Mesendoderm (in vitro differentiated cells): ENCODE data around the gene FBXO28.

Experiments
- DNase-seq: peaks from one replicate; pipeline ENCODE4 v3.0.0; 2013
- H2AK5ac ChIP-seq: 2 replicates; pipeline ENCODE4 v1.6.1; 2013; ENCODE audit warnings: low read length, inconsistent platforms
- H2BK120ac ChIP-seq: 2 replicates; pipeline ENCODE4 v1.6.1; 2013; ENCODE audit warnings: low read depth, mild to moderate bottlenecking, low read length, moderate library complexity, mixed read lengths
- H2BK15ac ChIP-seq: replicated peaks from 2 replicates; pipeline ENCODE4 v1.6.1; 2013; ENCODE audit warnings: low read depth, mild to moderate bottlenecking, moderate library complexity
- H2BK5ac ChIP-seq: 2 replicates; pipeline ENCODE4 v1.6.1; 2013; ENCODE audit warnings: low read length, inconsistent platforms
- H3K18ac ChIP-seq: 2 replicates; pipeline ENCODE4 v1.6.1; 2013; ENCODE audit warnings: mild to moderate bottlenecking, low read length, mixed read lengths
- H3K23ac ChIP-seq: one replicate; pipeline ENCODE4 v1.6.1; 2013; ENCODE audit warnings: low read length
- H3K27ac ChIP-seq: 2 replicates; pipeline ENCODE4 v1.5.1; 2013; ENCODE audit warnings: low read depth, mild to moderate bottlenecking, inconsistent platforms, low read length, moderate library complexity
- H3K27me3 ChIP-seq: 2 replicates; pipeline ENCODE4 v1.6.1; 2013; ENCODE audit warnings: low read length, control low read depth, mild to moderate bottlenecking, inconsistent platforms; ENCODE audit not compliant: insufficient read depth, poor library complexity
- H3K36me3 ChIP-seq: 2 replicates; pipeline ENCODE4 v1.6.1; 2013; ENCODE audit warnings: low read length, inconsistent platforms; ENCODE audit not compliant: control insufficient read depth, insufficient read depth
- H3K4ac ChIP-seq: one replicate; pipeline ENCODE4 v1.6.1; 2013; ENCODE audit warnings: low read depth, mild to moderate bottlenecking, low read length, moderate library complexity
- H3K4me1 ChIP-seq: 2 replicates; pipeline ENCODE4 v1.6.1; 2013; ENCODE audit warnings: low read depth, low read length, inconsistent platforms; ENCODE audit not compliant: control insufficient read depth
- H3K4me2 ChIP-seq: 2 replicates; pipeline ENCODE4 v1.6.1; 2013; ENCODE audit warnings: low read length
- H3K4me3 ChIP-seq: 2 replicates; pipeline ENCODE4 v1.5.1; 2013; ENCODE audit warnings: mild to moderate bottlenecking, low read length
- H3K56ac ChIP-seq: one replicate; pipeline ENCODE4 v1.6.1; 2013; ENCODE audit warnings: low read length
- H3K79me1 ChIP-seq: 2 replicates; pipeline ENCODE4 v1.6.1; 2013; ENCODE audit warnings: low read length, inconsistent platforms
- H3K79me2 ChIP-seq: 2 replicates; pipeline ENCODE4 v1.6.1; 2013; ENCODE audit warnings: mild to moderate bottlenecking, low read length; ENCODE audit not compliant: control insufficient read depth, insufficient read depth
- H3K9ac ChIP-seq: 2 replicates; pipeline ENCODE4 v1.6.1; 2013; ENCODE audit warnings: low read length, inconsistent platforms
- H4K5ac ChIP-seq: one replicate; pipeline ENCODE4 v1.6.1; 2013; ENCODE audit warnings: low read length
- H4K8ac ChIP-seq: one replicate; pipeline ENCODE4 v1.6.1; 2013; ENCODE audit warnings: low read depth, mild to moderate bottlenecking, control low read depth, low read length, moderate library complexity
- WGBS: extraction: QIAGEN DNeasy Blood & Tissue Kit; methylation state at CpG from one replicate; pipeline ENCODE4 v1.1.7; 2013; ENCODE audit warnings: low lambda C conversion rate, missing lambda C conversion rate; ENCODE audit not compliant: insufficient coverage; ENCODE audit errors: extremely low coverage; 5-methylcytosine and 5-hydroxymethylcytosine counted together

The FBXO28 gene

DNA sequence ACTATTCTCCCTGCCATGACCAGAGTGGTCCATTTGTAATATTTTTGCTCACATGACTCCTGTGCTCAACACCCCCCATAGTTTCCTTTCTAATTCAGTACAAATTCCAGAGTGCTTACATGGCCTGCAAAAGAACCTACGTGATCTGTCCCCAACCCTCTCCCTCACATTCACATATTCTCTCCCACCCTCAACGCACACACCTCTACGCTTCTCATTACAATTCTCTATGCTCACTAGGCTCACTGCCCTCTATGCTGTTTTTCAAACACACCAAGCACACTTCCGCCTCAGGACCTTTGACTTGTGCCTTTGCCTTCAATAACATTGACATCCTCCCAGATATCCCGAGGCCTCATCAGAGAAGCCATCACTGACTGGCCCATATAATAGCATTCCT is 23.8 kb upstream of the FBXO28 start:
- H4K8ac ChIP-seq: no peak overlapping the region
- no peak overlapping the region for H3K56ac ChIP-seq
- H3K4me3 ChIP-seq: no peak overlapping the region
- no peak overlapping the region for H2BK5ac ChIP-seq
- H3K36me3 ChIP-seq: no peaks in the 10 kb centered on the region
- H3K4ac ChIP-seq: no peak overlapping the region
- 100% methylated on average over 3 of the region's 5 CpGs for WGBS
- H3K79me2 ChIP-seq: no peaks in the 10 kb centered on the region
- H3K4me1 ChIP-seq: no peaks in the 10 kb centered on the region
- no peak overlapping the region for H2BK120ac ChIP-seq
- H3K79me1 ChIP-seq: no peaks in the 10 kb centered on the region
- H3K4me2 ChIP-seq: no peak overlapping the region
- no peak overlapping the region for H2AK5ac ChIP-seq
- DNase-seq: no peak
- no peak overlapping the region for H4K5ac ChIP-seq
- H3K23ac ChIP-seq: no peak overlapping the region
- no peaks in the 10 kb centered on the region for H3K27me3 ChIP-seq
- H3K9ac ChIP-seq: no peak overlapping the region
- no peak overlapping the region for H3K27ac ChIP-seq
- no peak overlapping the region for H2BK15ac ChIP-seq
- H3K18ac ChIP-seq: no peak overlapping the region

GRCh38 chr1:224092111-224092510 is 21.8 kb upstream of the FBXO28 start:
- Histone ChIP-seq H3K56ac (no peak overlapping the region), H2BK15ac (no peak overlapping the region), H3K27ac (no peak overlapping the region), H3K36me3 (no peaks in the 10 kb centered on the region), H4K5ac (no peak overlapping the region), H3K9ac (no peak overlapping the region), H3K23ac (no peak overlapping the region), H3K79me2 (no peaks in the 10 kb centered on the region), H3K18ac (no peak overlapping the region), H2BK5ac (no peak overlapping the region), H4K8ac (no peak overlapping the region), H3K79me1 (no peaks in the 10 kb centered on the region), H3K4me3 (no peak overlapping the region), H3K4me2 (no peak overlapping the region), H2BK120ac (no peak overlapping the region), H3K4me1 (no peaks in the 10 kb centered on the region), H2AK5ac (no peak overlapping the region), H3K27me3 (no peaks in the 10 kb centered on the region), H3K4ac (no peak overlapping the region)
- no CpG with 5 or more reads among the region's 1 CpG for WGBS
- DNase-seq: no peak

GRCh38 chr1:224092601-224093000 is 21.3 kb upstream of the FBXO28 start:
- no peak overlapping the region for H3K4me2 ChIP-seq
- no peak overlapping the region for H4K8ac ChIP-seq
- no peak overlapping the region for H3K23ac ChIP-seq
- no peak overlapping the region for H4K5ac ChIP-seq
- H3K79me1 ChIP-seq: no peaks in the 10 kb centered on the region
- no peaks in the 10 kb centered on the region for H3K36me3 ChIP-seq
- no peak for DNase-seq
- H2BK15ac ChIP-seq: no peak overlapping the region
- no peak overlapping the region for H3K56ac ChIP-seq
- H2BK120ac ChIP-seq: no peak overlapping the region
- H3K9ac ChIP-seq: no peak overlapping the region
- WGBS: no CpG with 5 or more reads among the region's 2 CpGs
- H3K4me3 ChIP-seq: no peak overlapping the region
- no peaks in the 10 kb centered on the region for H3K27me3 ChIP-seq
- H3K18ac ChIP-seq: no peak overlapping the region
- no peak overlapping the region for H3K27ac ChIP-seq
- H2BK5ac ChIP-seq: no peak overlapping the region
- no peak overlapping the region for H3K4ac ChIP-seq
- H3K4me1 ChIP-seq: no peaks in the 10 kb centered on the region
- H2AK5ac ChIP-seq: no peak overlapping the region
- no peaks in the 10 kb centered on the region for H3K79me2 ChIP-seq

DNA sequence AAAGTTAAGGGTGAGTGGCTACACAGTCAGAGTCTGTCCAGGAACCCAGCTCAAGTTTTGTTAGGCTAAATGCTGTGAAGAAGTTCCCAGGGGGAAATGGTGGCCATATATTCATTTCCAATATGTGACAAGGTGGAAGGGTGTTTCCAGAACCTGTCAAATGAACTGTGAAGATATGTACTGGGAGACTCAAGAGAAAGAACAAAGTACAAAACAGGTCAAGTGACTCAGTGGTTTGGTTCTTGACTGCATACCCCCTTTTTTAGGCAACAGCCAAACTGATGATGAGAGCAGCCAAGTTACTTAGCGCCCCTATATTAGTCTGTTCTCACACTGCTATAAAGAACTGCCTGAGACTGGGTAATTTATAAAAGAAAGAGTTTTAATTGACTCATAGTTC is 18.6 kb upstream of the FBXO28 start:
- no peak overlapping the region for H2AK5ac ChIP-seq
- H3K27ac ChIP-seq: no peak overlapping the region
- no peaks in the 10 kb centered on the region for H3K79me2 ChIP-seq
- H2BK15ac ChIP-seq: no peak overlapping the region
- H3K36me3 ChIP-seq: no peaks in the 10 kb centered on the region
- H3K56ac ChIP-seq: no peak overlapping the region
- H2BK120ac ChIP-seq: no peak overlapping the region
- no peak overlapping the region for H4K8ac ChIP-seq
- H3K4me1 ChIP-seq: no peaks in the 10 kb centered on the region
- DNase-seq: no peak
- no peaks in the 10 kb centered on the region for H3K79me1 ChIP-seq
- no peak overlapping the region for H3K4me3 ChIP-seq
- H3K27me3 ChIP-seq: no peaks in the 10 kb centered on the region
- no peak overlapping the region for H4K5ac ChIP-seq
- no CpG with 5 or more reads among the region's 1 CpG for WGBS
- no peak overlapping the region for H3K23ac ChIP-seq
- H3K4me2 ChIP-seq: no peak overlapping the region
- no peak overlapping the region for H3K4ac ChIP-seq
- H2BK5ac ChIP-seq: no peak overlapping the region
- no peak overlapping the region for H3K9ac ChIP-seq
- H3K18ac ChIP-seq: no peak overlapping the region

DNA sequence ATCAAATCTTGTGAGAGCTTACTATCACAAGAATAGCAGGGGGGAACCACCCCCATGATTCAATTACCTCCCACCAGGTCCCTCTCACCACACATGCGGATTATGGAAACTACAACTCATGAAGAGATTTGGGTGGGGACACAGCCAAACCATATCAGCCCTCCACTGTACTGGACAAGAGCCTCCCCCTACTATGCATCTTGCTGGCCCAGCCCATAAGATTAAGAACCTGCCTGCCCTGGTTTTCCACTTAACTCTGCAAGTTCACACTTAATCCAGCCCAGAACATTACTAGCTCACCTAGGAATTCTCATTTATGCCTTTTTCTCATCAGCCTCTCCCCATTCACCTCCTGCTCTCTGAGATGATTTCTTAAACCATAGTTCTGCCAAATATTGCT is 18.0 kb upstream of the FBXO28 start:
- Histone ChIP-seq H3K27me3 (no peaks in the 10 kb centered on the region), H2BK120ac (no peak overlapping the region), H2AK5ac (no peak overlapping the region), H3K18ac (no peak overlapping the region), H3K36me3 (no peaks in the 10 kb centered on the region), H3K4ac (no peak overlapping the region), H3K79me1 (no peaks in the 10 kb centered on the region), H3K56ac (no peak overlapping the region), H3K4me2 (no peak overlapping the region), H3K23ac (no peak overlapping the region), H2BK15ac (no peak overlapping the region), H4K5ac (no peak overlapping the region), H3K79me2 (no peaks in the 10 kb centered on the region), H3K4me1 (no peaks in the 10 kb centered on the region), H3K27ac (no peak overlapping the region), H4K8ac (no peak overlapping the region), H2BK5ac (no peak overlapping the region), H3K4me3 (no peak overlapping the region), H3K9ac (no peak overlapping the region)
- no CpG with 5 or more reads among the region's 1 CpG for WGBS
- DNase-seq: no peak

GRCh38 chr1:224096773-224097172 is 17.1 kb upstream of the FBXO28 start:
- no peak overlapping the region for H3K4me3 ChIP-seq
- no peaks in the 10 kb centered on the region for H3K79me1 ChIP-seq
- no peak for DNase-seq
- no peak overlapping the region for H3K9ac ChIP-seq
- no peaks in the 10 kb centered on the region for H3K4me1 ChIP-seq
- no peaks in the 10 kb centered on the region for H3K36me3 ChIP-seq
- H2BK15ac ChIP-seq: no peak overlapping the region
- H3K27ac ChIP-seq: no peak overlapping the region
- H3K23ac ChIP-seq: no peak overlapping the region
- no peak overlapping the region for H2BK120ac ChIP-seq
- no peaks in the 10 kb centered on the region for H3K79me2 ChIP-seq
- no peak overlapping the region for H4K8ac ChIP-seq
- no peak overlapping the region for H2BK5ac ChIP-seq
- no peak overlapping the region for H3K56ac ChIP-seq
- H3K18ac ChIP-seq: no peak overlapping the region
- no peak overlapping the region for H3K4ac ChIP-seq
- no peak overlapping the region for H4K5ac ChIP-seq
- no peak overlapping the region for H2AK5ac ChIP-seq
- H3K27me3 ChIP-seq: no peaks in the 10 kb centered on the region
- no CpG with 5 or more reads among the region's 1 CpG for WGBS
- no peak overlapping the region for H3K4me2 ChIP-seq
